ENCODE data around the gene HS6ST1.

- TF ChIP-seq CTCF (IDR thresholded peaks at IDR 0.05; ENCODE audit: insufficient read depth, low read length): no peak
- no peak for TF ChIP-seq SPI1 (IDR thresholded peaks at IDR 0.05; ENCODE audit: borderline replicate concordance, low read depth)
- TF ChIP-seq POLR2AphosphoS5 (IDR thresholded peaks at IDR 0.05; ENCODE audit: low read depth): peak; percentile 6; the same call in 1 of the 2 replicates
- TF ChIP-seq REST (IDR thresholded peaks at IDR 0.05; ENCODE audit: insufficient replicate concordance, low read depth): no peak
These were observed 31.5 kb downstream of the HS6ST1 start for GRCh38 chr2:128286905-128287779.

Data from HL-60 (cell line).